GM03348 (cell line): ENCODE measurements around the gene GRIP1.
A peak's percentile ranks its signal among the peaks of the same experiment; 100 is the strongest.
"Not testable (repeated sequence)": the region's sequence is repeated elsewhere in the genome, so short reads cannot be mapped to it uniquely, and the experiment has no call there.

Source experiments
- DNase-seq: peaks from one replicate; pipeline ENCODE4 v3.0.0; 2012; ENCODE audit warnings: low spot score

GRIP1 gene

DNA sequence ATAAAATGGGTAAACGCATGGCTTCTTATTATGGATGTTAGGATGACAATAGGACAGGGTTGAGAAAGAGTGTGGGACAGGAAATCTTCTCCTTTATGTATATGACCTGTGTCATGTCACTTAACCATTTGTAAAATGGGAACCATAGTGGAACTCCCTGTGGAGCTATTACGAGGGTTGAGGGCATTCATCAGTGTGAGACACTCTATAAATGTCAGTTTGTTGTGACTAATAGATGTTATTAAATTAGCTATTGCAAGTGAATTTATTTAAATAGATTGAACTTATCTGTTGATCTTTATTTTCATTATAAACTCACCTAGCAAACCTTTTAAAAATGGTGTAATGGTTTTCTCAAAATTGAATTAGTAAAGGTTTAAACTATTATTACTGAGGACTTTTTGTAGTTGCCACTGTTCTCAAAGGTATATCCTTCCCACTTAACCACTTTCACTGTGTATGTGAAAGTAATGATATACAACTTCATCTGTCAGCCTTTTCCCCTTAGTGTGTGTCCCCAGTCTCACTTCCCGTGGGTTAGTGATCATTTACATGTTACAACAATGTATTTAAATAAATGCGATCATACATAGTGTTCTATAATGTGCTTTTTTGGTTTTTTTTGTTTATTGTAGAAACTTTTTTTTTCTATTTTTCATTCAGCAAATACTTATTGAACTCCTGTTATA lies 359.5 kb downstream of the GRIP1 start:
- DNase-seq = no peak

DNA sequence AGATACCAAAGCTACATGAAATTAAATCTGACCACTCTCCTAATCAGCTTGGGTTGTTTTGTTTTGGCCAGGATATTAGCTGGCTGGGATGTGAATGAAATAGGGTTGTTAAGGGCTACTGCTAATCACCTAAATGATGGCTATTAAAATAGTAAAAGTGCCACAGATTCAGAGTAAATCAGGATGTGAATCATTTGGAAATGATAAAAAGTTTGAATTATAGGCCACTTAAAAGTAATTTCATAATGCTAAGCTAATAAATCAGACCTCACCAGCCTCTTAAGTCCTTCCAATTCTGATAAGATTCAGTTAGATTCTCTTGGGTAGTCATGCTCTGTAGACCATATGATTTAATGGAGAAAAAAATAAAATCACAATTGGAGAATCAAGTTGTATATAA lies 364.6 kb downstream of the GRIP1 start:
- DNase-seq = no peak

DNA sequence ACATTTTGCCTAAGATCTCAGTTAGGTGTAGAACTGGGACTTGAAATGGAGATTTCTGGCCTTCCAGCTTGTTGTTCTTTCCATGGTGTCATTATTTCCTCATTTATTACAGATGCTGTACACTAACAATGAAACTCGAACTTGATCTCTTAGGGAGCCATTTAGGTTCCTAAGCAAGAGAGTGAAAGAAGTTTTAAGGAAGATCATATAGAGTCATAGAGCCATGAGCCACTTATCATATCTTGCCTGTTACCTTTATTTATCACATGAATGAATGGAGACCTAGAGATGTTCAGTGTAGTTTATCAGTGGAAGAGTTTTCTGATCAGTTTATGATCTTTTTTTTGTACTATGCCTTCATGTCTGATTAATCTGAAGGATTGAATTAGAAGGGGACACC lies 366.7 kb downstream of the GRIP1 start:
- DNase-seq = no peak

DNA sequence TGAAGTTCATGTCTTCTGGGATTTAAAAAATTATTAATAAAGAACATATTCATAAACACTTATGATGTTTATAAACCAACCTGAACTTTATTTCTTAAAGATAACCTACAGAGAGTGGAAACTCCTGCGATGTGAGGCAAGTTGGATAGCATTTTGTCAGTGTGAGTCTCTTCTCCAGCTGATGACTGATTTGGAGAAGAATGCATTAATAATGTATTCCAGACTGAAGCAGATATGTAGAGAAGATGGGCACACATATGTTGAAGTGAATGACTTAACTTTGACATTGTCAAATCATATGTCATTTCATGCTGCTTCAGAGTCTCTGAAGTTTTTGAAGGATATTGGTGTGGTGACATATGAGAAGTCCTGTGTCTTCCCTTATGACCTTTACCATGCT lies 369.3 kb downstream of the GRIP1 start:
- DNase-seq = peak; percentile 11

DNA sequence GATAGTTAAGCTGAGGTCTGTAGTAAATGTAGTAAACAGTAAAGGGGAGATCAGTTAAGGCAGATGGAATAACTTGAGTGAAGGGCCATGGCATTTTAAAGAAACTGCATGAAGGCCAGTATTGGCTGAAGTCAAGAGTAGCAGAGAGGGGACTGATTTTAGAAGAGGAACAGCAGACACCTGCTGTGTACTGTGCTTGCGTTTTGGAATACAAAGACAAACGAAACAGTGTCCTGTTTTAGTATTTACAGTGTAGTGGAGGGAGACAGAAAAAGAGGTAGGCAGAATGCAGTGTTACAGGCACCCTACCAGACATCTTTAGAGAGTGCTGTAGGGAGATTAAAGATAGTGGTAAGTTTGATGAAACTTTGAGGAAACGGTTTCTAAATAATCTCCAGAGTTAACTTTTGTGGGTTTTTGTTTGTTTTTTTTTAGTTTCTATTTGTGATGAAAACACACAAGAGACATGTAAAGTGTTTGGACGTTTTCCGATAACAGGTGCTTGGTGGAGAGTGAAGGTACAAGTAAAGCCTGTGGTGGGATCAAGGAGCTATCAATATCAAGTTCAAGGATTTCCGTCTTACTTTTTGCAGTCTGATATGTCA lies 374.5 kb downstream of the GRIP1 start:
- no peak for DNase-seq

DNA sequence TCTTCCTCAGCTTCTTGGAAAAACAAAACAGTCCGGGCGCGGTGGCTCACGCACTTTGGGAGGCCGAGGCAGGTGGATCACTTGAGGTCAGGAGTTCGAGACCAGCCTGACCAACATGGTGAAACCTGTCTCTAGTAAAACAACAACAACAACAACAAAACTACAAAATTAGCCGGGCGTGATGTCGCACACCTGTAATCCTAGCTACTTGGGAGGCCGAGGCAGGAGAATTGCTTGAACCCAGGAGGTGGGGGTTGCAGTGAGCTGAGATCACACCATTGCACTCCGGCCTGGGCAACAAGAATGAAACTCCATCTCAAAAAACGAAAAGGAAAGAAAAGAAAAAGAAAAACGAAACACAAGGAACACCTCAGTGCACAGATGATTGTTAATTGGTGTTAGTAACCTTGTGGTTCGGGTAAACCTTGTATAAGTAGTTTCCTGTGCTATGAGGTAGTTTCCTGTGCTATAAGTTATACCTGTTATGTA lies 375.5 kb downstream of the GRIP1 start:
- DNase-seq = not testable (repeated sequence)

DNA sequence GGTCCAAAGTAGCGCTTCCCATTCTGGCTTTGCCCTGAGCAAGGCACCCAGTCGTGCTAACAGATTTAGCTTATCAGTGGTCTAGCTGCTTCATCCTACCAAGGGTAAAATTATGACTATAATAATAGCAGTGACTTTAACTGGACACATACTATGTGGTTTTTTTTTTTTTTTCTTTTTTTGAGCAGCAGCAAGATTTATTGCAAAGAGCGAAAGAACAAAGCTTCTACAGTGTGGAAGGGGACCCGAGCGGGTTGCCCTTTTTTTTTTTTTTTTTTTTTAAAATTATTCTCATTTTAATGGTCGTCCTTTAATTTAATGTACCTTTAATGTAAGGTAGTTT lies 376.1 kb downstream of the GRIP1 start:
- no peak for DNase-seq

DNA sequence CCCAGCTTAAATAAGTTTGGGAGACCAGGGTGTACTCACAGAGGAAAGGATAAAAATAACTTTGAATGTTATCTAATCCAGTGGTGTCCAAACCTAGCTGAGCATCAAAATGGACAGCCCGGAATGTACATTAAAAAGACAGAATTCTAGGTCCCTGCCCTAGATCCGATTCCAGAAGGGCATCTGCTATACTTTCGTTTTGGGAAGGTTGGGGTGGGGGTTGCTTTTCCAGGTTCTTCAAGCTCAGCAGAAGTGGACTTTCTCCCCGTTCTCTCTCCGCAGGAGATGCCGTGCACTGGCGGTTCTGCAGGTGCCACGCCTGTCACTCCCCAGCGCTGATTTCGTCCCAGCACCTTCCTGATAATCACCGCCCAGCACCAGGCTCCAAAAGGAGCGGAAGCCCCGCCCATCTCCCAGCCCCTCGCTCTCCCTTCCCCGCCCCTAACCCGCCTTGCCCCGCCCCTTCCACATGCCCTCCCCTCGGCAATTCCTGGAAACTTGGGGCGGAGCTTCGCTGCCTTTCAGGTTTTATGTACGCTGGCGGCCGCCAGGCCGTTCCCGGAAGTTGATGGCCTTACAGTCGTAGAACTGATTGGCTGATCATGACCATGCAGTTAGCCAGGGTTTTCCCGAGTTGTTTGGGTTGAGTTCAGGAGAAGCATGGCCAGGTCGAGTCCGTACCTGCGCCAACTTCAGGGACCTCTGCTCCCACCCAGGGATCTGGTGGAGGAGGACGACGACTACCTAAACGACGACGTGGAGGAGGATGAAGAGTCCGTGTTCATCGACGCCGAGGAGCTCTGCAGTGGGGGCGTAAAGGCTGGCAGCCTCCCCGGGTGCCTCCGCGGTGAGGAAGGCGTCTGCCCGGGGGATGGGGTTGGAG lies 376.7 kb downstream of the GRIP1 start, which contains the start of gene HELB:
Gene HELB, plus strand, starts transcription at position 550 of the 883 bp plus-strand sequence. Its CDS starts 111 bp downstream, at position 661.
- DNase-seq = peak; percentile 99

DNA sequence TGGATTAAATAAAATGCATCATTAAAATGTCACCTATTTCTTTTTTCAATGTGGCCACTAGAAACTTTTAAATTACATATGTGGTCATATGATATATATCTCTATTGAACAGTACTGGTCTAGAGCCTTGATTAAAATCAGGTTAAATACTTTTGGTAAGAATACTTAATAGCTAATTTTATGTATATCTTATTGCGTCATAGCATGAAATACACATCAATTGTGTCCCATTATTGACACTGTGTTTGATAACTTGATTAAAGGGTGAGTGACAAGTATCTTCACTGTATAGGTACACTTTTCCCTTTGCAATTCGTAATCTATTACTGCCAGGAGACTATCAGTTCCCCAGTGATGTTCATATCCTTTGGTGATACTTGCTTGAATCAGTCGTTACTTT lies 381.0 kb downstream of the GRIP1 start:
- no peak for DNase-seq
